ENCODE data around the gene SALL4.

DNA sequence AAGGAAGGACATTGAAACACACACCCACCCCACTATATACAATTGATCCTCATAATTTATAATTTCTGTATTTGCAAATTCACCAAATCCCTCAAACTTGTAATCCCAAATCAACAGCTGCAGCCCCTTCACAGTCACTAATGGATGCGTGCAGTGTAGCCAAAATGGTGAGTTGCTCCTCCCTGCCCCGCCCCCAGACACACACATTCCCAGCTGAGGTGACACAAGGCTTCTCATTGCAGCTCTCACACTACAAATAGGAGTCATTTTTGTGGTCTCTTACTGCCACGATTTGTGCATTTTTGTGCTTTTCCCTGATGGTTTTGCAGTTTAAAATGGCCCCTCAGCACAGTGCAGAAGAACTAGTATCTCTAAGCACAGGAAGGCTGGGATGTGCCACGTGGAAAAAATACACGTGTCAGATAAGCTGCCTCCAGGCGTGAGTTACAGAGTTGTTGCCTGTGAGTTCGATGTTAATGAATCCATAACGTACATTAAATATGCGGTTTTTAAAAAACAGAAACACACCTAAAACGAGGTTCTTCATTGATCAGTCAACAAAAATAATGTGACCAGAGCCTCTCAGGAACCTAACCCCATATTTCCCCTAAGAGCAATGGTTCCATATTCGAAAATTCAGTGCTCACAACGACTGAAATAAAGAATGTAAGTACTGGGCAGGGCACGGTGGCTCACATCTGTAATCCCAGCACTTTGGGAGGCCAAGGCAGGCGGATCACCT, 42.4 kb downstream of the SALL4 start:
- TF ChIP-seq POLR2A (IDR thresholded peaks at IDR 0.05) (no peak), EP300 (IDR thresholded peaks at IDR 0.05) (no peak)
- TF ChIP-seq, protein P1, sequence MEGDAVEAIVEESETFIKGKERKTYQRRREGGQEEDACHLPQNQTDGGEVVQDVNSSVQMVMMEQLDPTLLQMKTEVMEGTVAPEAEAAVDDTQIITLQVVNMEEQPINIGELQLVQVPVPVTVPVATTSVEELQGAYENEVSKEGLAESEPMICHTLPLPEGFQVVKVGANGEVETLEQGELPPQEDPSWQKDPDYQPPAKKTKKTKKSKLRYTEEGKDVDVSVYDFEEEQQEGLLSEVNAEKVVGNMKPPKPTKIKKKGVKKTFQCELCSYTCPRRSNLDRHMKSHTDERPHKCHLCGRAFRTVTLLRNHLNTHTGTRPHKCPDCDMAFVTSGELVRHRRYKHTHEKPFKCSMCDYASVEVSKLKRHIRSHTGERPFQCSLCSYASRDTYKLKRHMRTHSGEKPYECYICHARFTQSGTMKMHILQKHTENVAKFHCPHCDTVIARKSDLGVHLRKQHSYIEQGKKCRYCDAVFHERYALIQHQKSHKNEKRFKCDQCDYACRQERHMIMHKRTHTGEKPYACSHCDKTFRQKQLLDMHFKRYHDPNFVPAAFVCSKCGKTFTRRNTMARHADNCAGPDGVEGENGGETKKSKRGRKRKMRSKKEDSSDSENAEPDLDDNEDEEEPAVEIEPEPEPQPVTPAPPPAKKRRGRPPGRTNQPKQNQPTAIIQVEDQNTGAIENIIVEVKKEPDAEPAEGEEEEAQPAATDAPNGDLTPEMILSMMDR (IDR thresholded peaks at IDR 0.05), result no peak
